ENCODE results near the gene ZMYM3.

The ZMYM3 gene

GRCh38 chrX:71195964-71196649 is 57.8 kb downstream of the ZMYM3 start:
- no peaks in the 10 kb centered on the region for H3K9me3 Mint-ChIP-seq
- peaks cover 2% of the 10 kb centered on the region for H3K36me3 Mint-ChIP-seq
- no peaks in the 10 kb centered on the region for H3K27me3 Mint-ChIP-seq
- peaks cover 39% of the 10 kb centered on the region for H3K4me1 Mint-ChIP-seq
- H3K27ac Mint-ChIP-seq, result peak overlapping the region; percentile 99
- peak overlapping the region; percentile 93 for H3K4me3 Mint-ChIP-seq

DNA sequence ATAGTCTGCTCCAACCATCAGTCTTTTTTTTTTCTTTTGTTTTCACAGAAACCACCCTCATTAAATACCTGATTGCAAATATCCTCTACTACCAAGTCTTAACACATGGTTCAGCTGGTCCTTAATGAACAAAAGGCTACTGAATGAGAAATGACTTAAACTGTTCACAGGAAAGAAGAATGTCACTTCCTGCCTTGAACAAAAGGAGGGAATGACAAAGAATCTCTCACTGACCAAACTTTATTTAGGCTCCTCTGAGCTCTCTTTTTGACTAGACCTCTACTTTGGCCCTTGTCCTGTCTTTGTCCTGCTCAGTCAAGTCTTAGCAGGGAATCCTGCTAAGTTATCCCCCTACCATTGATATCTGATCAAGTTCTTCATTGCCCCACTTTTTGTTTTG is 62.7 kb downstream of the ZMYM3 start:
- Mint-ChIP-seq H3K4me1 (peaks cover 33% of the 10 kb centered on the region), H3K27me3 (no peaks in the 10 kb centered on the region), H3K27ac (peak overlapping the region; percentile 66), H3K4me3 (no peak overlapping the region), H3K36me3 (no peaks in the 10 kb centered on the region), H3K9me3 (no peaks in the 10 kb centered on the region)

Measured in activated naive CD4-positive, alpha-beta T cell treated with anti-CD3 and anti-CD28 coated beads, Interleukin-2, amount 50 U/mL, for 24 hours (primary cell).